Measurements from ENCODE around the gene RAP1B.
"Not testable (repeated sequence)": the region's sequence is repeated elsewhere in the genome, so short reads cannot be mapped to it uniquely, and the experiment has no call there.

Gene RAP1B

GRCh38 chr12:68671179-68671578 is 60.5 kb downstream of the RAP1B start:
- TF ChIP-seq CTCF (IDR thresholded peaks at IDR 0.05; ENCODE audit: extremely low read depth, missing control alignments) = no peak
- no peak for DNase-seq (ENCODE audit: low spot score)

GRCh38 chr12:68673788-68674187 is 63.1 kb downstream of the RAP1B start:
- DNase-seq (ENCODE audit: low spot score) = no peak
- TF ChIP-seq CTCF (IDR thresholded peaks at IDR 0.05; ENCODE audit: extremely low read depth, missing control alignments) = no peak

- no peak for DNase-seq (ENCODE audit: low spot score)
- TF ChIP-seq CTCF (IDR thresholded peaks at IDR 0.05; ENCODE audit: extremely low read depth, missing control alignments) = no peak
These were observed 63.7 kb downstream of the RAP1B start for GRCh38 chr12:68674376-68674775.

GRCh38 chr12:68675101-68675842 is 64.6 kb downstream of the RAP1B start:
- TF ChIP-seq CTCF (IDR thresholded peaks at IDR 0.05; ENCODE audit: extremely low read depth, missing control alignments) = no peak
- no peak for DNase-seq (ENCODE audit: low spot score)

GRCh38 chr12:68676854-68677253 is 66.2 kb downstream of the RAP1B start:
- not testable (repeated sequence) for DNase-seq (ENCODE audit: low spot score)

- no peak for DNase-seq (ENCODE audit: low spot score)
- TF ChIP-seq CTCF (IDR thresholded peaks at IDR 0.05; ENCODE audit: extremely low read depth, missing control alignments) = no peak
These were observed 75.5 kb downstream of the RAP1B start for GRCh38 chr12:68686262-68686594.

- DNase-seq (ENCODE audit: low spot score) = peak; percentile 92
- TF ChIP-seq CTCF (IDR thresholded peaks at IDR 0.05; ENCODE audit: extremely low read depth, missing control alignments) = no peak
These were observed 76.2 kb downstream of the RAP1B start, which contains the start of gene NUP107 for GRCh38 chr12:68686595-68687521. Gene NUP107, plus strand, starts transcription at chr12:68686978. Its CDS starts 88 bp downstream, at chr12:68687066.

All from GM20000 (cell line).